ENCODE results near the gene GNAT3. TPM values are rescaled to one million over a fixed set of nuclear protein-coding genes. Genes with fewer than 3 reads are reported as not detected.

GNAT3 gene
- total and polyA plus RNA-seq, 2 of the 8 experiments (the other 6 are each of a cell fraction or from before 2014, with no cell fraction given) = not detected

DNA sequence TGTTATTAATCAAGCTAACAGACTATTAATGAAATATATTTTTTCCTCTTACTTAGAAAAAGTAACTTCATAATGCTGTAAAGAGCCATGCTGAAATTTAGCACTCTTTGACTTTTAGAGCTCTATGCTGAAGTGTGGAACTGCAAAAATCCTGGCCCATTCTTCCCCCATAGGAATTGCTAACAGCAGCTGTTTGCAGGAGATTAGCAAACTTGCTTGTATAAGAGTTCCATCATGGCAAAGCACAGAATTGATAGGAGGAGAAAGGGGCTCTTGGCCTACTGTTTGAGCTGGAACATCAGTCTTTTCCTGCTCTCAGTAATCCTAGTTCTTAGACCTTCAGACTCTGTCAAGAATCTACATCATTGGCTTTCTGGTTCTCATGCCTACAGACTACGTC lies 18.3 kb upstream of the GNAT3 start (continued):
- no peak for TF ChIP-seq SIX5 (IDR thresholded peaks at IDR 0.05; ENCODE audit: low read depth, low read length)
- no peak for TF ChIP-seq JUND (IDR thresholded peaks at IDR 0.05; ENCODE audit: low read length)
- no peak for TF ChIP-seq KDM4A (IDR thresholded peaks at IDR 0.05; ENCODE audit: low read depth, low read length, severe bottlenecking)
- TF ChIP-seq CHD1 (IDR thresholded peaks at IDR 0.05; ENCODE audit: low read depth, low read length) = no peak
- no peak for TF ChIP-seq POU5F1 (IDR thresholded peaks at IDR 0.05; ENCODE audit: low read depth, low read length)
- no peak for TF ChIP-seq TAF7 (optimal IDR thresholded peaks at IDR 0.05; ENCODE audit: borderline replicate concordance, low read depth, low read length)
- TF ChIP-seq, protein P1, sequence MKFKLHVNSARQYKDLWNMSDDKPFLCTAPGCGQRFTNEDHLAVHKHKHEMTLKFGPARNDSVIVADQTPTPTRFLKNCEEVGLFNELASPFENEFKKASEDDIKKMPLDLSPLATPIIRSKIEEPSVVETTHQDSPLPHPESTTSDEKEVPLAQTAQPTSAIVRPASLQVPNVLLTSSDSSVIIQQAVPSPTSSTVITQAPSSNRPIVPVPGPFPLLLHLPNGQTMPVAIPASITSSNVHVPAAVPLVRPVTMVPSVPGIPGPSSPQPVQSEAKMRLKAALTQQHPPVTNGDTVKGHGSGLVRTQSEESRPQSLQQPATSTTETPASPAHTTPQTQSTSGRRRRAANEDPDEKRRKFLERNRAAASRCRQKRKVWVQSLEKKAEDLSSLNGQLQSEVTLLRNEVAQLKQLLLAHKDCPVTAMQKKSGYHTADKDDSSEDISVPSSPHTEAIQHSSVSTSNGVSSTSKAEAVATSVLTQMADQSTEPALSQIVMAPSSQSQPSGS (IDR thresholded peaks at IDR 0.05; ENCODE audit: low read length) = no peak
- TF ChIP-seq CBX8 (IDR thresholded peaks at IDR 0.05; ENCODE audit: borderline replicate concordance, low read depth, low read length) = no peak
- no peak for TF ChIP-seq POLR2A (IDR thresholded peaks at IDR 0.05; ENCODE audit: control extremely low read depth in 1 of 2, low read depth in 2 of 2, low read length in 2 of 2)
- TF ChIP-seq PHF8 (conservative IDR thresholded peaks at IDR 0.05; ENCODE audit: low read depth, low read length) = no peak
- TF ChIP-seq ASH2L (IDR thresholded peaks at IDR 0.05; ENCODE audit: low read length) = no peak
- TF ChIP-seq CBX5 (IDR thresholded peaks at IDR 0.05; ENCODE audit: low read depth, low read length) = no peak
- TF ChIP-seq SUZ12 (IDR thresholded peaks at IDR 0.05; ENCODE audit: low read length) = no peak

Data from H1 (cell line).